GM12878 (cell line): ENCODE results near the gene ECT2L. TPM values are rescaled to one million over a fixed set of nuclear protein-coding genes. Genes with fewer than 3 reads are reported as not detected.

Experiments used
- ATAC-seq: fragments of 200-7000 bp; cut with Tn5 transposase; 3 replicates; pipeline ENCODE4 v1.9.1; 2020; ENCODE audit warnings: mild to moderate bottlenecking, moderate library complexity
- BruUV-seq: library from RNA; stranded (reverse); fragments of 400-500 nt; replicated peaks from 2 replicates; lab custom pipeline; 2021; lab: Mats Ljungman, UMichigan
- CTCF ChIA-PET: fragments of 300-600 bp; sonication (Branson Sonifier 250); formaldehyde crosslinking; extraction: SDS; loops from one replicate; lab custom pipeline; 2021; ENCODE audit warnings: inconsistent platforms; lab: Yijun Ruan, JAX
- POLR2A ChIA-PET: fragments of 350-600 bp; formaldehyde crosslinking; extraction: SDS; loops from one replicate; lab custom pipeline; 2021; ENCODE audit warnings: inconsistent platforms; lab: Charles Lee
- RAD21 ChIA-PET: fragments of 300-600 bp; sonication (Branson Sonifier 250); formaldehyde crosslinking; loops from one replicate; lab custom pipeline; 2023; ENCODE audit warnings: antibody characterized with exemption; ENCODE audit not compliant: unreplicated experiment; lab: Charles Lee
- SMC1A ChIA-PET: fragments of 300-600 bp; sonication (Branson Sonifier 250); formaldehyde crosslinking; loops from one replicate; lab custom pipeline; 2023; ENCODE audit not compliant: unreplicated experiment, uncharacterized antibody; lab: Charles Lee
- DNase-seq: peaks from one replicate; pipeline ENCODE4 v3.0.0-alpha.2; 2011; ENCODE audit warnings: low read depth, low spot score
- FAIRE-seq: peaks from 3 replicates; lab custom pipeline; 2011; peaks lifted over from hg19 to GRCh38; lab: Jason Lieb, UNC
- H2AFZ ChIP-seq: 2 replicates; pipeline ENCODE4 v1.6.0; 2011; ENCODE audit warnings: low read depth, low read length, control low read depth; ENCODE audit not compliant: control insufficient read depth
- H3K27ac ChIP-seq: 2 replicates; pipeline ENCODE4 v1.5.1; 2011; ENCODE audit warnings: control low read depth; ENCODE audit not compliant: control insufficient read depth, insufficient read depth
- H3K27me3 ChIP-seq, 2 experiments: replicated peaks in 1 of 2; 2 replicates each; pipeline versions ENCODE4 v1.6.0 to v1.6.1; 2011; ENCODE audit warnings: low read length in 1 of 2; ENCODE audit not compliant: control insufficient read depth in 2 of 2, insufficient read depth in 2 of 2
- H3K36me3 ChIP-seq, 2 experiments: 2 replicates each; pipeline ENCODE4 v1.5.1; 2011; ENCODE audit warnings: low read length in 1 of 2; ENCODE audit not compliant: control insufficient read depth in 2 of 2, insufficient read depth in 2 of 2
- H3K4me1 ChIP-seq: 2 replicates; pipeline ENCODE4 v1.6.1; 2011; ENCODE audit warnings: mild to moderate bottlenecking, low read length, moderate library complexity, mixed read lengths; ENCODE audit not compliant: control insufficient read depth, insufficient read depth
- H3K4me2 ChIP-seq: 2 replicates; pipeline ENCODE4 v1.6.0; 2011; ENCODE audit warnings: control low read depth; ENCODE audit not compliant: control insufficient read depth, insufficient read depth
- H3K4me3 ChIP-seq: fragments of 200-600 bp; sonication (generic); 2 replicates; pipeline ENCODE4 v1.5.1; 2016
- H3K79me2 ChIP-seq: 2 replicates; pipeline ENCODE4 v1.6.0; 2011; ENCODE audit warnings: low read length; ENCODE audit not compliant: control insufficient read depth, insufficient read depth
- H3K9ac ChIP-seq: 2 replicates; pipeline ENCODE4 v1.8.0; 2011; ENCODE audit warnings: low read length, control low read depth, mixed read lengths; ENCODE audit not compliant: control insufficient read depth, insufficient read depth
- H3K9me3 ChIP-seq: replicated peaks from 3 replicates; pipeline ENCODE4 v1.5.1; 2011; ENCODE audit warnings: mild to moderate bottlenecking, low read length; ENCODE audit not compliant: control insufficient read depth, insufficient read depth
- H4K20me1 ChIP-seq: 2 replicates; pipeline ENCODE4 v1.6.0; 2011; ENCODE audit not compliant: control insufficient read depth, insufficient read depth
- CEBPB ChIP-seq, 2 experiments: fragments of 150-350 bp in 1 of 2; IDR thresholded peaks; 2 replicates each; pipeline ENCODE4 v1.6.1; 2012 to 2014; ENCODE audit warnings: low read depth in 2 of 2, low read length in 2 of 2, borderline replicate concordance in 1 of 2, inconsistent platforms in 1 of 2
- DPF2 ChIP-seq: fragments of 450-650 bp; IDR thresholded peaks from 2 replicates; pipeline ENCODE4 v1.6.1; 2017; ENCODE audit warnings: mild to moderate bottlenecking
- FOS ChIP-seq: IDR thresholded peaks from 3 replicates; pipeline ENCODE4 v1.6.1; 2011; ENCODE audit warnings: borderline replicate concordance; ENCODE audit not compliant: insufficient read length; ENCODE audit errors: extremely low read depth
- KAT2A ChIP-seq: conservative IDR thresholded peaks from 2 replicates; pipeline ENCODE4 v1.6.1; 2011; ENCODE audit warnings: low read depth, low read length; ENCODE audit not compliant: control insufficient read depth
- SIX5 ChIP-seq: IDR thresholded peaks from 2 replicates; pipeline ENCODE4 v1.6.1; 2011; ENCODE audit warnings: mild to moderate bottlenecking, low read depth, low read length, moderate library complexity; ENCODE audit not compliant: severe bottlenecking
- SREBF1 ChIP-seq: IDR thresholded peaks from 2 replicates; pipeline ENCODE4 v1.6.1; 2012; ENCODE audit warnings: mild to moderate bottlenecking, low read length
- TCF12 ChIP-seq: IDR thresholded peaks from 2 replicates; pipeline ENCODE4 v1.6.1; 2011; ENCODE audit warnings: low read depth, mild to moderate bottlenecking, low read length
- WGBS: methylation state at CpG from one replicate; pipeline ENCODE4 v1.1.6; 2016; ENCODE audit warnings: low lambda C conversion rate; ENCODE audit not compliant: insufficient replicate concordance, insufficient coverage; ENCODE audit errors: missing lambda C conversion rate; 5-methylcytosine and 5-hydroxymethylcytosine counted together
- in situ Hi-C: fragments of 300-500 bp; cut with MboI; formaldehyde crosslinking; loops from 9 replicates; pipeline ENCODE4 v1.14.3; 2018; ENCODE audit warnings: mixed read lengths
- intact Hi-C: fragments of 100-400 bp; cut with micrococcal nuclease; formaldehyde crosslinking; loops from one replicate; pipeline ENCODE4 v1.14.2; 2022; ENCODE audit not compliant: unreplicated experiment
- polyA plus RNA-seq, 11 experiments: library from polyadenylated mRNA; depleted of rRNA in 4 of 11; unstranded in 6 of 11; stranded (reverse) in 5 of 11; fragments of >200 nt; fragmentation: Nextera tagmentation in 4 of 11; fragmentation: Illumina TruSeq in 1 of 11; extraction: Ambion mirVana in 4 of 11; extraction: Trizol in 1 of 11; gene quantifications; 1 replicate in 1 of 11; 2 replicates in 10 of 11; pipeline versions ENCODE4 v1.2.1 to v1.2.3, GENCODE V29; 2011 to 2016; ENCODE audit warnings: inconsistent platforms in 2 of 11, missing spikeins in 2 of 11, low read depth in 1 of 11
- total RNA-seq, 4 experiments: library from RNA; depleted of rRNA in 3 of 4; stranded (reverse); fragments of >200 nt in 3 of 4; fragmentation: Illumina TruSeq in 1 of 4; extraction: Trizol in 1 of 4; gene quantifications; 2 replicates each; pipeline versions ENCODE4 v1.2.1 to v1.2.3, GENCODE V29; 2013 to 2021
- TF ChIP-seq, protein P1 (sequence below): fragments of 450-650 bp; formaldehyde crosslinking; IDR thresholded peaks from 2 replicates; pipeline ENCODE4 v1.5.0; 2022; ENCODE audit warnings: mild to moderate bottlenecking, missing genetic modification characterization
- TF ChIP-seq, protein P2 (sequence below): fragments of 450-650 bp; IDR thresholded peaks from 2 replicates; pipeline ENCODE4 v1.6.1; 2016; ENCODE audit warnings: mild to moderate bottlenecking

ECT2L gene
- total and polyA plus RNA-seq, 10 of the 15 experiments (the other 5 are each of a cell fraction or from before 2014, with no cell fraction given): 0.05 to 0.09 TPM; not detected in 8

DNA sequence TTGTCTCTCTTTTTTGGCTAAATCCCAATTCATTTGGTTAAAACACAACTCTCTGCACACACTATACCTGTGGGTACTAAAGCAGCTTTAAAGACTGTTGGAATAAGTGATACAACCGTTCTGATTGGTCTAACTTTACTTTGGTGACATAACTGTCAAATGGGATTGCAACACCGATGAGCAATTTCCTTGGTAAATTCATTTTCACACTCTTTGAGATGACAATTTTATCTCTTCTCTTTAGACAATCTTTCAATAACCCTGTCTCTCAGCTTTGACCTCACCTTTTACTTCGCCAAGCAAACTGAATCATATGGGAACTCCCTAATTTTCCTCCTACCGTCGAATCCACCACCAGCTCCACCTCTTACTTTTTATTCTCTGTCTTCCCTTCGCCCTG is 60.8 kb downstream of the ECT2L start:
- Histone ChIP-seq H2AFZ (no peak overlapping the region), H3K9me3 (no peaks in the 10 kb centered on the region; the same call in 1 of the 3 replicates)
- in situ Hi-C loops: no loop called here
- no peak for DNase-seq
- BruUV-seq: no TSS peak
- ChIA-PET SMC1A (interaction anchor here (0.7 to 1.7 kb wide), 4 partner anchors 11 to 36 kb away, joined by 3 to 4 read pairs (median 3); no protein-coding TSS in a partner anchor), CTCF (interaction anchor here (0.8 to 1.5 kb wide), 3 partner anchors 9 to 17 kb away, joined by 3 to 4 read pairs (median 4); no protein-coding TSS in a partner anchor)
- 23% methylated on average over 6 of the region's 6 CpGs for WGBS
- TF ChIP-seq KAT2A: no peak
- no peak for TF ChIP-seq SIX5
- no peak for TF ChIP-seq FOS
- TF ChIP-seq, protein P1, sequence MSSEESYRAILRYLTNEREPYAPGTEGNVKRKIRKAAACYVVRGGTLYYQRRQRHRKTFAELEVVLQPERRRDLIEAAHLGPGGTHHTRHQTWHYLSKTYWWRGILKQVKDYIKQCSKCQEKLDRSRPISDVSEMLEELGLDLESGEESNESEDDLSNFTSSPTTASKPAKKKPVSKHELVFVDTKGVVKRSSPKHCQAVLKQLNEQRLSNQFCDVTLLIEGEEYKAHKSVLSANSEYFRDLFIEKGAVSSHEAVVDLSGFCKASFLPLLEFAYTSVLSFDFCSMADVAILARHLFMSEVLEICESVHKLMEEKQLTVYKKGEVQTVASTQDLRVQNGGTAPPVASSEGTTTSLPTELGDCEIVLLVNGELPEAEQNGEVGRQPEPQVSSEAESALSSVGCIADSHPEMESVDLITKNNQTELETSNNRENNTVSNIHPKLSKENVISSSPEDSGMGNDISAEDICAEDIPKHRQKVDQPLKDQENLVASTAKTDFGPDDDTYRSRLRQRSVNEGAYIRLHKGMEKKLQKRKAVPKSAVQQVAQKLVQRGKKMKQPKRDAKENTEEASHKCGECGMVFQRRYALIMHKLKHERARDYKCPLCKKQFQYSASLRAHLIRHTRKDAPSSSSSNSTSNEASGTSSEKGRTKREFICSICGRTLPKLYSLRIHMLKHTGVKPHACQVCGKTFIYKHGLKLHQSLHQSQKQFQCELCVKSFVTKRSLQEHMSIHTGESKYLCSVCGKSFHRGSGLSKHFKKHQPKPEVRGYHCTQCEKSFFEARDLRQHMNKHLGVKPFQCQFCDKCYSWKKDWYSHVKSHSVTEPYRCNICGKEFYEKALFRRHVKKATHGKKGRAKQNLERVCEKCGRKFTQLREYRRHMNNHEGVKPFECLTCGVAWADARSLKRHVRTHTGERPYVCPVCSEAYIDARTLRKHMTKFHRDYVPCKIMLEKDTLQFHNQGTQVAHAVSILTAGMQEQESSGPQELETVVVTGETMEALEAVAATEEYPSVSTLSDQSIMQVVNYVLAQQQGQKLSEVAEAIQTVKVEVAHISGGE: no peak
- no peak for TF ChIP-seq TCF12
- no peak for TF ChIP-seq SREBF1
- TF ChIP-seq DPF2: no peak
- TF ChIP-seq, protein P2, sequence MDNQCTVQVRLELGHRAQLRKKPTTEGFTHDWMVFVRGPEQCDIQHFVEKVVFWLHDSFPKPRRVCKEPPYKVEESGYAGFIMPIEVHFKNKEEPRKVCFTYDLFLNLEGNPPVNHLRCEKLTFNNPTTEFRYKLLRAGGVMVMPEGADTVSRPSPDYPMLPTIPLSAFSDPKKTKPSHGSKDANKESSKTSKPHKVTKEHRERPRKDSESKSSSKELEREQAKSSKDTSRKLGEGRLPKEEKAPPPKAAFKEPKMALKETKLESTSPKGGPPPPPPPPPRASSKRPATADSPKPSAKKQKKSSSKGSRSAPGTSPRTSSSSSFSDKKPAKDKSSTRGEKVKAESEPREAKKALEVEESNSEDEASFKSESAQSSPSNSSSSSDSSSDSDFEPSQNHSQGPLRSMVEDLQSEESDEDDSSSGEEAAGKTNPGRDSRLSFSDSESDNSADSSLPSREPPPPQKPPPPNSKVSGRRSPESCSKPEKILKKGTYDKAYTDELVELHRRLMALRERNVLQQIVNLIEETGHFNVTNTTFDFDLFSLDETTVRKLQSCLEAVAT: no peak
- no peak for TF ChIP-seq CEBPB (IDR thresholded peaks at IDR 0.05; ENCODE audit: borderline replicate concordance in 1 of 2, low read depth in 2 of 2, low read length in 2 of 2)
- TF ChIP-seq, all 136 proteins: peak for 0
- intact Hi-C loops: no loop called here
- Histone ChIP-seq H3K4me3 (no peak overlapping the region), H3K4me1 (no peaks in the 10 kb centered on the region), H4K20me1 (no peaks in the 10 kb centered on the region), H3K4me2 (no peak overlapping the region), H3K9ac (no peak overlapping the region), H3K27me3 (no peaks in the 10 kb centered on the region), H3K36me3 (no peaks in the 10 kb centered on the region), H3K79me2 (no peaks in the 10 kb centered on the region), H3K27ac (no peak overlapping the region)
- FAIRE-seq (no peak), ATAC-seq (no peak)
- RAD21 ChIA-PET: no interaction called here
- POLR2A ChIA-PET: interaction anchor here (0.9 kb wide), 1 partner anchor 30 kb away, joined by 4 read pairs; no protein-coding TSS in a partner anchor
